ENCODE data around the gene ALG12.

- TF ChIP-seq ZNF143 (CRISPR knock-in tag; IDR thresholded peaks at IDR 0.05): no peak
- TF ChIP-seq, protein P1, sequence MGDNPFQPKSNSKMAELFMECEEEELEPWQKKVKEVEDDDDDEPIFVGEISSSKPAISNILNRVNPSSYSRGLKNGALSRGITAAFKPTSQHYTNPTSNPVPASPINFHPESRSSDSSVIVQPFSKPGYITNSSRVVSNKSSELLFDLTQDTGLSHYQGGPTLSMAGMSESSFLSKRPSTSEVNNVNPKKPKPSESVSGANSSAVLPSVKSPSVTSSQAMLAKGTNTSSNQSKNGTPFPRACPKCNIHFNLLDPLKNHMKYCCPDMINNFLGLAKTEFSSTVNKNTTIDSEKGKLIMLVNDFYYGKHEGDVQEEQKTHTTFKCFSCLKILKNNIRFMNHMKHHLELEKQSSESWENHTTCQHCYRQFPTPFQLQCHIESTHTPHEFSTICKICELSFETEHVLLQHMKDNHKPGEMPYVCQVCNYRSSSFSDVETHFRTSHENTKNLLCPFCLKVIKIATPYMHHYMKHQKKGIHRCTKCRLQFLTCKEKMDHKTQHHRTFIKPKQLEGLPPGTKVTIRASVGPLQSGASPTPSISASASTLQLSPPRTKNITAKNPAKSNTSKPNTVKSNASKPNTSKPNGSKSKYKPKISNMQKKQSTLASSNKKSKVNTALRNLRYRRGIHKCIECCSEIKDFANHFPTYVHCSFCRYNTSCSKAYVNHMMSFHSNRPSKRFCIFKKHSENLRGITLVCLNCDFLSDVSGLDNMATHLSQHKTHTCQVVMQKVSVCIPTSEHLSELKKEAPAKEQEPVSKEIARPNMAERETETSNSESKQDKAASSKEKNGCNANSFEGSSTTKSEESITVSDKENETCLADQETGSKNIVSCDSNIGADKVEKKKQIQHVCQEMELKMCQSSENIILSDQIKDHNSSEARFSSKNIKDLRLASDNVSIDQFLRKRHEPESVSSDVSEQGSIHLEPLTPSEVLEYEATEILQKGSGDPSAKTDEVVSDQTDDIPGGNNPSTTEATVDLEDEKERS (CRISPR knock-in tag; IDR thresholded peaks at IDR 0.05): no peak
- TF ChIP-seq MTA3 (CRISPR knock-in tag; IDR thresholded peaks at IDR 0.05): no peak
- TF ChIP-seq FOXM1 (CRISPR knock-in tag; IDR thresholded peaks at IDR 0.05): no peak
- no peak for TF ChIP-seq FOSL1 (CRISPR knock-in tag; IDR thresholded peaks at IDR 0.05; ENCODE audit: borderline replicate concordance)
Observed at GRCh38 chr22:49905465-49905864, 12.8 kb downstream of the ALG12 start.
